Inflammatory macrophage treated with lipopolysaccharide for 1 hour (primary cell): ENCODE measurements around the gene RALGPS1.

Experiments
- DNase-seq, 2 donors: peaks; one replicate each; pipeline ENCODE4 v3.0.0-alpha.2; 2020 to 2022

RALGPS1 gene

GRCh38 chr9:127232833-127233549 is 318.4 kb downstream of the RALGPS1 start:
- DNase-seq = no peak

- DNase-seq = no peak
Observed at GRCh38 chr9:127233550-127233949, 319.0 kb downstream of the RALGPS1 start.

- no peak for DNase-seq
Observed at GRCh38 chr9:127233989-127234388, 319.4 kb downstream of the RALGPS1 start.

GRCh38 chr9:127237801-127238200 is 323.2 kb downstream of the RALGPS1 start:
- DNase-seq = no peak

- no peak for DNase-seq
Observed at GRCh38 chr9:127241354-127241753, 326.8 kb downstream of the RALGPS1 start.

- DNase-seq = peak; percentile 87 to 97
Observed at GRCh38 chr9:127244609-127245601, 330.3 kb downstream of the RALGPS1 start.

- DNase-seq = no peak
Observed at GRCh38 chr9:127245637-127246164, 331.1 kb downstream of the RALGPS1 start.

GRCh38 chr9:127248241-127248640 is 333.7 kb downstream of the RALGPS1 start:
- no peak for DNase-seq

- DNase-seq = no peak
Observed at GRCh38 chr9:127249877-127250276, 335.3 kb downstream of the RALGPS1 start.

GRCh38 chr9:127250896-127251391 is 336.4 kb downstream of the RALGPS1 start:
- DNase-seq = no peak

- no peak for DNase-seq
Observed at GRCh38 chr9:127252410-127253318, 338.1 kb downstream of the RALGPS1 start.

- DNase-seq = no peak
Observed at GRCh38 chr9:127253446-127253845, 338.9 kb downstream of the RALGPS1 start.

- DNase-seq = no peak
Observed at GRCh38 chr9:127255692-127256091, 341.1 kb downstream of the RALGPS1 start.

GRCh38 chr9:127256324-127256723 is 341.7 kb downstream of the RALGPS1 start:
- DNase-seq = no peak

GRCh38 chr9:127258606-127259471 is 344.3 kb downstream of the RALGPS1 start:
- no peak for DNase-seq

- no peak for DNase-seq
Observed at GRCh38 chr9:127262602-127263001, 348.0 kb downstream of the RALGPS1 start.

- no peak for DNase-seq
Observed at GRCh38 chr9:127263237-127263636, 348.7 kb downstream of the RALGPS1 start.

GRCh38 chr9:127263664-127264063 is 349.1 kb downstream of the RALGPS1 start:
- DNase-seq = no peak

GRCh38 chr9:127264462-127265219 is 350.1 kb downstream of the RALGPS1 start, which contains the start of gene GARNL3:
Gene GARNL3 (plus strand): TSS chr9:127264774. CDS start chr9:127264878, 104 bp downstream.
- no peak for DNase-seq

- DNase-seq = no peak
Observed at GRCh38 chr9:127267793-127268525, 353.4 kb downstream of the RALGPS1 start.
